Measurements from ENCODE around the gene CLDND2. TPM values are rescaled to one million over a fixed set of nuclear protein-coding genes. Genes with fewer than 3 reads are reported as not detected.

CLDND2 gene
- total and polyA plus RNA-seq, 2 donors (not counting 1 experiment from before 2014, with no cell fraction given): not detected

- no peaks in the 10 kb centered on the region for H3K27me3 ChIP-seq (ENCODE audit: control insufficient read depth, insufficient read depth, low read length)
- H3K79me2 ChIP-seq (ENCODE audit: control insufficient read depth, insufficient read depth, low read length): no peaks in the 10 kb centered on the region
- no peaks in the 10 kb centered on the region for H4K20me1 ChIP-seq (ENCODE audit: control insufficient read depth, extremely low read depth, insufficient read depth, low read length)
- H3K4me2 ChIP-seq (ENCODE audit: extremely low read depth, insufficient read depth, low read length): no peak overlapping the region
- H3K36me3 ChIP-seq (ENCODE audit: control insufficient read depth, insufficient read depth, low read length): peaks cover 3% of the 10 kb centered on the region
- H3K9ac ChIP-seq (ENCODE audit: insufficient read depth, low read length): no peak overlapping the region
- peaks cover 2% of the 10 kb centered on the region for H3K4me1 ChIP-seq (ENCODE audit: control insufficient read depth, extremely low read depth, insufficient read depth, low read length)
- no peak overlapping the region for H3K4me3 ChIP-seq (replicated peaks in 1 of 4; ENCODE audit: control extremely low read depth in 1 of 4, insufficient read depth in 1 of 4, low read depth in 3 of 4, low read length in 4 of 4)
- H3K9me3 ChIP-seq (ENCODE audit: control insufficient read depth, insufficient read depth, low read depth, low read length): no peaks in the 10 kb centered on the region
- DNase-seq (ENCODE audit: low read depth in 2 of 2): no peak
- TF ChIP-seq, protein P1, sequence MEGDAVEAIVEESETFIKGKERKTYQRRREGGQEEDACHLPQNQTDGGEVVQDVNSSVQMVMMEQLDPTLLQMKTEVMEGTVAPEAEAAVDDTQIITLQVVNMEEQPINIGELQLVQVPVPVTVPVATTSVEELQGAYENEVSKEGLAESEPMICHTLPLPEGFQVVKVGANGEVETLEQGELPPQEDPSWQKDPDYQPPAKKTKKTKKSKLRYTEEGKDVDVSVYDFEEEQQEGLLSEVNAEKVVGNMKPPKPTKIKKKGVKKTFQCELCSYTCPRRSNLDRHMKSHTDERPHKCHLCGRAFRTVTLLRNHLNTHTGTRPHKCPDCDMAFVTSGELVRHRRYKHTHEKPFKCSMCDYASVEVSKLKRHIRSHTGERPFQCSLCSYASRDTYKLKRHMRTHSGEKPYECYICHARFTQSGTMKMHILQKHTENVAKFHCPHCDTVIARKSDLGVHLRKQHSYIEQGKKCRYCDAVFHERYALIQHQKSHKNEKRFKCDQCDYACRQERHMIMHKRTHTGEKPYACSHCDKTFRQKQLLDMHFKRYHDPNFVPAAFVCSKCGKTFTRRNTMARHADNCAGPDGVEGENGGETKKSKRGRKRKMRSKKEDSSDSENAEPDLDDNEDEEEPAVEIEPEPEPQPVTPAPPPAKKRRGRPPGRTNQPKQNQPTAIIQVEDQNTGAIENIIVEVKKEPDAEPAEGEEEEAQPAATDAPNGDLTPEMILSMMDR (conservative IDR thresholded peaks at IDR 0.05 in 1 of 2, IDR thresholded peaks at IDR 0.05 in 1 of 2; ENCODE audit: low read depth in 1 of 2, low read length in 2 of 2): no peak
- TF ChIP-seq EZH2 (IDR thresholded peaks at IDR 0.05; ENCODE audit: low read length, missing control alignments): no peak
- H2AFZ ChIP-seq (ENCODE audit: low read length): no peak overlapping the region
- no peak overlapping the region for H3K27ac ChIP-seq (ENCODE audit: insufficient read depth, low read length)
These were observed 23.7 kb downstream of the CLDND2 start for GRCh38 chr19:51345076-51345620.

DNA sequence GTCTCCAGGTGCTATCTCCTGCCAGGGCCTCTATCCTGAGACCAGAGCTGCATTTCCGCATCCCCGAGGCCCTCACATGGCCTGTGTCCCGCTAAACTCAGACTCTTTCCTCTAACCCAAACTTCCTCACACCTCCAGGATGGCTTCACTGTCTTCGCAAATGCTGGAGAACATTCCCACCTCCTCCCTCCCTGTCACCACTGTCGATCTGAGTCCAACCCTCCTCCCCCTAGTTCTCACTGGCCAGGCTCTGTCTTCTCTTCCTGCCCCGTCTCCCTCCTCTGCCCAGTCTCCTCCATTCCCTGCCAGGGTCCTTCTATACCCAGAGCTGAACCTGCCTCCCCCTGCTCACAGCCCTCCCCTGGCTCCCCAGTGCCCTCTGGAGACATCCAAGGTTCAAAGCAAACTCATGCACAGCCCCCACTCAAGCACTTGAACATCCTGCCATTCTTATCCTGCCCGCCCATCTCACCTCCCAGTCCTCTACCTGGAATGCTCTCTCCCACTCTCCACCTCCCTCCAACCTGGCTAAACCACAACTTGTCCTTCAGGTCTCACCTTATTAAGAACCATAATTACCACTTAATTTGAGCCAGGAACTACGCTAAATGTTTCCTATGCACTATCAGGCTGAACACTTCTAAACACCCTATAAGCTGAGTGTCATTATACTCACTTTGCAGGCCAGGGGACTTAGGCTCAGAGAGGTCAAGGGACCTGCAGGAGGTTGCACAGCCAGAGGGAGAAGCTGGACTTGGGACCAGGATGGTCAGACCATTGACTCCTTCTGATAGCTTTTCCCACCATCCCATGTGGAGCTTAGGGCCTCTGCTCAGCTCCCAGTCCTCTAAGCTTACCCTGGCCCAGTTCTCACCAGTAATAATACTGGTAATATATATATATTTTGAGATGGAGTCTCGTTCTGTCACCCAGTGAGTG lies 25.9 kb downstream of the CLDND2 start:
- no peak overlapping the region for H3K9ac ChIP-seq (ENCODE audit: insufficient read depth, low read length)
- TF ChIP-seq, protein P1 (conservative IDR thresholded peaks at IDR 0.05 in 1 of 2, IDR thresholded peaks at IDR 0.05 in 1 of 2; ENCODE audit: low read depth in 1 of 2, low read length in 2 of 2): no peak
- TF ChIP-seq EZH2 (IDR thresholded peaks at IDR 0.05; ENCODE audit: low read length, missing control alignments): no peak
- no peaks in the 10 kb centered on the region for H3K9me3 ChIP-seq (ENCODE audit: control insufficient read depth, insufficient read depth, low read depth, low read length)
- H3K4me2 ChIP-seq (ENCODE audit: extremely low read depth, insufficient read depth, low read length): no peak overlapping the region
- H4K20me1 ChIP-seq (ENCODE audit: control insufficient read depth, extremely low read depth, insufficient read depth, low read length): no peaks in the 10 kb centered on the region
- no peak overlapping the region for H3K27ac ChIP-seq (ENCODE audit: insufficient read depth, low read length)
- no peak for DNase-seq (ENCODE audit: low read depth in 2 of 2)
- peaks cover 6% of the 10 kb centered on the region for H3K4me1 ChIP-seq (ENCODE audit: control insufficient read depth, extremely low read depth, insufficient read depth, low read length)
- no peaks in the 10 kb centered on the region for H3K27me3 ChIP-seq (ENCODE audit: control insufficient read depth, insufficient read depth, low read length)
- no peaks in the 10 kb centered on the region for H3K36me3 ChIP-seq (ENCODE audit: control insufficient read depth, insufficient read depth, low read length)
- no peaks in the 10 kb centered on the region for H3K79me2 ChIP-seq (ENCODE audit: control insufficient read depth, insufficient read depth, low read length)
- no peak overlapping the region for H2AFZ ChIP-seq (ENCODE audit: low read length)
- H3K4me3 ChIP-seq (replicated peaks in 1 of 4; ENCODE audit: control extremely low read depth in 1 of 4, insufficient read depth in 1 of 4, low read depth in 3 of 4, low read length in 4 of 4): no peak overlapping the region

- no peak within 1 kb of the TSS for H3K4me3 ChIP-seq (replicated peaks in 1 of 4; ENCODE audit: control extremely low read depth in 1 of 4, insufficient read depth in 1 of 4, low read depth in 3 of 4, low read length in 4 of 4)
- no peaks in the 10 kb centered on the region for H4K20me1 ChIP-seq (ENCODE audit: control insufficient read depth, extremely low read depth, insufficient read depth, low read length)
- no peak within 1 kb of the TSS for H3K9ac ChIP-seq (ENCODE audit: insufficient read depth, low read length)
- H3K27ac ChIP-seq (ENCODE audit: insufficient read depth, low read length): no peak within 1 kb of the TSS
- DNase-seq (ENCODE audit: low read depth in 2 of 2): no peak
- H2AFZ ChIP-seq (ENCODE audit: low read length): no peak within 1 kb of the TSS
- no peak within 1 kb of the TSS for H3K4me2 ChIP-seq (ENCODE audit: extremely low read depth, insufficient read depth, low read length)
- no peaks in the 10 kb centered on the region for H3K9me3 ChIP-seq (ENCODE audit: control insufficient read depth, insufficient read depth, low read depth, low read length)
- H3K79me2 ChIP-seq (ENCODE audit: control insufficient read depth, insufficient read depth, low read length): no peaks in the 10 kb centered on the region
- TF ChIP-seq, protein P1 (conservative IDR thresholded peaks at IDR 0.05 in 1 of 2, IDR thresholded peaks at IDR 0.05 in 1 of 2; ENCODE audit: low read depth in 1 of 2, low read length in 2 of 2): no peak
- TF ChIP-seq EZH2 (IDR thresholded peaks at IDR 0.05; ENCODE audit: low read length, missing control alignments): no peak
- H3K27me3 ChIP-seq (ENCODE audit: control insufficient read depth, insufficient read depth, low read length): no peaks in the 10 kb centered on the region
- no peaks in the 10 kb centered on the region for H3K36me3 ChIP-seq (ENCODE audit: control insufficient read depth, insufficient read depth, low read length)
- H3K4me1 ChIP-seq (ENCODE audit: control insufficient read depth, extremely low read depth, insufficient read depth, low read length): peaks cover 6% of the 10 kb centered on the region
These were observed 26.7 kb downstream of the CLDND2 start, which contains the start of gene VSIG10L for GRCh38 chr19:51341976-51342580. VSIG10L (minus strand) TSS chr19:51342139; CDS start chr19:51342124, 15 bp downstream.

Measured in fibroblast of lung (primary cell).